HCT116 (cell line): ENCODE data around the gene MYH15. TPM values are rescaled to one million over a fixed set of nuclear protein-coding genes. Genes with fewer than 3 reads are reported as not detected.
A peak's percentile ranks its signal among the peaks of the same experiment; 100 is the strongest.

Experiments used
- ATAC-seq: fragments of 200-7000 bp; cut with Tn5 transposase; 2 replicates; pipeline ENCODE4 v1.9.1; 2020; ENCODE audit warnings: mild to moderate bottlenecking, moderate library complexity
- BruUV-seq: library from RNA; stranded (reverse); fragments of 400-500 nt; replicated peaks from 2 replicates; lab custom pipeline; 2021; lab: Mats Ljungman, UMichigan
- CTCF ChIA-PET: fragments of 300-600 bp; sonication (Branson Sonifier 250); formaldehyde crosslinking; loops from one replicate; lab custom pipeline; 2021; ENCODE audit warnings: antibody characterized with exemption; lab: Charles Lee
- POLR2A ChIA-PET: fragments of 300-600, 350-600 bp; sonication (Branson Sonifier 250); formaldehyde crosslinking; loops from one replicate; lab custom pipeline; 2021; ENCODE audit warnings: antibody characterized with exemption; lab: Charles Lee
- RAD21 ChIA-PET, 2 experiments: fragments of 300-600 bp; sonication (Branson Sonifier 250); formaldehyde crosslinking; loops; one replicate each; lab custom pipeline; 2023; ENCODE audit warnings: low total read pairs in 2 of 2; ENCODE audit not compliant: uncharacterized antibody in 2 of 2, unreplicated experiment in 2 of 2, low non-redundant PET in 1 of 2; lab: Charles Lee
- DNase-seq: peaks from one replicate; pipeline ENCODE4 v3.0.0-alpha.2; 2010; ENCODE audit warnings: low read depth, low spot score
- H2AFZ ChIP-seq: fragments of 200-600 bp; shearing (Covaris generic), sonication (generic); 2 replicates; pipeline ENCODE4 v1.6.1; 2017; ENCODE audit warnings: low read depth, mixed run types, mixed read lengths, antibody characterized with exemption, low read length; ENCODE audit not compliant: poor library complexity, severe bottlenecking
- H3K27ac ChIP-seq: 2 replicates; pipeline ENCODE4 v1.5.1; 2012; ENCODE audit warnings: low read depth, low read length
- H3K27me3 ChIP-seq: fragments of 200-600 bp; sonication (generic); 2 replicates; pipeline ENCODE4 v1.6.1; 2016; ENCODE audit warnings: mixed run types, low read length, mixed read lengths; ENCODE audit not compliant: insufficient read depth
- H3K36me3 ChIP-seq, 2 experiments: fragments of 200-500 bp in 1 of 2; fragments of 200-600 bp in 1 of 2; sonication (Bioruptor generic) in 1 of 2; sonication (generic) in 1 of 2; 2 replicates each; pipeline versions ENCODE4 v1.5.1 to v1.6.1; 2014 to 2016; ENCODE audit warnings: low read length in 2 of 2, inconsistent platforms in 1 of 2, mixed read lengths in 1 of 2, mixed run types in 1 of 2; ENCODE audit not compliant: insufficient read depth in 2 of 2, control insufficient read depth in 1 of 2
- H3K4me1 ChIP-seq, 2 experiments: fragments of 200-600 bp in 1 of 2; sonication (generic) in 1 of 2; 2 replicates each; pipeline versions ENCODE4 v1.5.1 to v1.6.1; 2012 to 2017; ENCODE audit warnings: low read length in 2 of 2, inconsistent platforms in 1 of 2, mild to moderate bottlenecking in 1 of 2, mixed read lengths in 1 of 2, mixed run types in 1 of 2, moderate library complexity in 1 of 2; ENCODE audit not compliant: insufficient read depth in 2 of 2, control insufficient read depth in 1 of 2
- H3K4me2 ChIP-seq: fragments of 200-600 bp; sonication (generic); 2 replicates; pipeline ENCODE4 v1.6.1; 2017; ENCODE audit warnings: mixed run types, low read length, mixed read lengths
- H3K4me3 ChIP-seq, 2 experiments: fragments of 200-600 bp in 1 of 2; sonication (generic) in 1 of 2; replicated peaks in 1 of 2; 2 replicates each; pipeline ENCODE4 v1.5.1; 2011 to 2016; ENCODE audit warnings: low read length in 2 of 2, control low read depth in 1 of 2, low read depth in 1 of 2, mild to moderate bottlenecking in 1 of 2, mixed read lengths in 1 of 2, mixed run types in 1 of 2
- H3K79me2 ChIP-seq: fragments of 200-600 bp; sonication (generic); 2 replicates; pipeline ENCODE4 v1.6.1; 2017; ENCODE audit warnings: mild to moderate bottlenecking, mixed run types, low read length, moderate library complexity, mixed read lengths; ENCODE audit not compliant: insufficient read depth
- H3K9ac ChIP-seq: fragments of 200-600 bp; sonication (generic); 2 replicates; pipeline ENCODE4 v1.6.1; 2016; ENCODE audit warnings: low read length, mixed read lengths
- H3K9me2 ChIP-seq: fragments of 200-600 bp; sonication (generic), shearing (Covaris generic); 2 replicates; pipeline ENCODE4 v1.6.1; 2017; ENCODE audit warnings: mixed run types, mild to moderate bottlenecking, moderate library complexity; ENCODE audit not compliant: insufficient read depth
- H3K9me3 ChIP-seq, 2 experiments: fragments of 200-500 bp in 1 of 2; fragments of 200-600 bp in 1 of 2; sonication (Bioruptor generic) in 1 of 2; sonication (generic) in 1 of 2; 2 replicates each; pipeline ENCODE4 v1.6.1; 2014 to 2017; ENCODE audit warnings: low read length in 2 of 2, mixed read lengths in 2 of 2, inconsistent platforms in 1 of 2, low read depth in 1 of 2, mild to moderate bottlenecking in 1 of 2, mixed run types in 1 of 2, moderate library complexity in 1 of 2; ENCODE audit not compliant: control insufficient read depth in 1 of 2, insufficient read depth in 1 of 2
- H4K20me1 ChIP-seq: fragments of 200-600 bp; sonication (generic), shearing (Covaris generic); 2 replicates; pipeline ENCODE4 v1.6.1; 2017; ENCODE audit warnings: mixed run types, mild to moderate bottlenecking, moderate library complexity; ENCODE audit not compliant: insufficient read depth
- CEBPB ChIP-seq: IDR thresholded peaks from 2 replicates; pipeline ENCODE4 v1.6.1; 2012; ENCODE audit warnings: low read depth
- EGR1 ChIP-seq: IDR thresholded peaks from 2 replicates; pipeline ENCODE4 v1.6.1; 2012; ENCODE audit warnings: low read depth
- JUND ChIP-seq: IDR thresholded peaks from 2 replicates; pipeline ENCODE4 v1.6.1; 2012
- SP1 ChIP-seq: IDR thresholded peaks from 2 replicates; pipeline ENCODE4 v1.6.1; 2012; ENCODE audit warnings: low read depth
- TCF7L2 ChIP-seq: IDR thresholded peaks from 2 replicates; pipeline ENCODE4 v1.7.0; 2011; ENCODE audit warnings: borderline replicate concordance, inconsistent platforms; ENCODE audit not compliant: insufficient read depth, insufficient read length; ENCODE audit errors: extremely low read depth
- YY1 ChIP-seq: IDR thresholded peaks from 2 replicates; pipeline ENCODE4 v1.6.1; 2011; ENCODE audit warnings: low read length, low read depth, moderate library complexity, mild to moderate bottlenecking; ENCODE audit not compliant: insufficient replicate concordance; ENCODE audit errors: extremely low read depth
- intact Hi-C: fragments of 100-400 bp; cut with micrococcal nuclease; formaldehyde crosslinking; loops from 2 replicates; pipeline ENCODE4 v1.10.0; 2022
- total RNA-seq: library from RNA; stranded (reverse); gene quantifications from one replicate; pipeline ENCODE4 v1.2.1, GENCODE V29; 2021; ENCODE audit not compliant: unreplicated experiment
- TF ChIP-seq, protein P1 (sequence below): IDR thresholded peaks from 2 replicates; pipeline ENCODE4 v1.6.1; 2012
- TF ChIP-seq, protein P2 (sequence below): IDR thresholded peaks from 2 replicates; pipeline ENCODE4 v1.6.1; 2011; ENCODE audit warnings: mild to moderate bottlenecking, low read length, moderate library complexity; ENCODE audit not compliant: insufficient replicate concordance; ENCODE audit errors: extremely low read depth

MYH15 gene
- total RNA-seq, 1 experiment from 2014 or later = 11.2 TPM

DNA sequence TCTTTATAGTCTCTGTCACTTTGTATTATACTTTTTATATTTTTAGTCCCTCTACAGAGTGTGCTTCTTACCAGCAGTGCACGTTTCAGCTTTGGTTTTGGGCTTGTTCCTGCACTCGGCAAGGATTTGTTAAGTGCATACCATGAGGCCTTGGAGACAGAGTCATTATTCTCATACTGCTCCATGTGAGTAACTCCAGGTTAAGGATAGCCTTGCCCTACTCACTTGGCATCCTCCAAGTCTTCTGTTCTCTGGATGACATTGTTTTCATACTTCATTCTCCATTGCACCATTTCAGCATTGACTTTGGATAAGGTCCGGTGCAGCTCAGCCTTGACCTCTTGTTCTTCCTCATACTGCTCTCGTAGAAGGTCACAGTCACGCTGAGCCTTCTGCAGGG, 96.4 kb downstream of the MYH15 start:
- intact Hi-C loops = no loop called here
- BruUV-seq = no TSS peak
- TF ChIP-seq SP1 (no peak), TCF7L2 (no peak), EGR1 (no peak), YY1 (no peak), JUND (no peak), CEBPB (no peak)
- TF ChIP-seq, protein P1, sequence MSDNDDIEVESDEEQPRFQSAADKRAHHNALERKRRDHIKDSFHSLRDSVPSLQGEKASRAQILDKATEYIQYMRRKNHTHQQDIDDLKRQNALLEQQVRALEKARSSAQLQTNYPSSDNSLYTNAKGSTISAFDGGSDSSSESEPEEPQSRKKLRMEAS = no peak
- ChIA-PET RAD21 (no interaction called here), CTCF (no interaction called here), POLR2A (no interaction called here)
- ATAC-seq (no peak), DNase-seq (no peak)
- no peak overlapping the region for H3K27ac ChIP-seq
- no peaks in the 10 kb centered on the region for H3K9me3 ChIP-seq
- no peaks in the 10 kb centered on the region for H4K20me1 ChIP-seq
- H3K4me3 ChIP-seq = no peak overlapping the region
- H3K9me2 ChIP-seq = no peaks in the 10 kb centered on the region
- H3K4me1 ChIP-seq = peaks cover 0 to 12% of the 10 kb centered on the region in 2 experiments; a peak in 1 of 4 replicates
- H3K36me3 ChIP-seq = no peaks in the 10 kb centered on the region
- no peak overlapping the region for H3K4me2 ChIP-seq
- H3K79me2 ChIP-seq = no peaks in the 10 kb centered on the region
- H3K9ac ChIP-seq = no peak overlapping the region
- no peaks in the 10 kb centered on the region for H3K27me3 ChIP-seq
- no peak overlapping the region for H2AFZ ChIP-seq

DNA sequence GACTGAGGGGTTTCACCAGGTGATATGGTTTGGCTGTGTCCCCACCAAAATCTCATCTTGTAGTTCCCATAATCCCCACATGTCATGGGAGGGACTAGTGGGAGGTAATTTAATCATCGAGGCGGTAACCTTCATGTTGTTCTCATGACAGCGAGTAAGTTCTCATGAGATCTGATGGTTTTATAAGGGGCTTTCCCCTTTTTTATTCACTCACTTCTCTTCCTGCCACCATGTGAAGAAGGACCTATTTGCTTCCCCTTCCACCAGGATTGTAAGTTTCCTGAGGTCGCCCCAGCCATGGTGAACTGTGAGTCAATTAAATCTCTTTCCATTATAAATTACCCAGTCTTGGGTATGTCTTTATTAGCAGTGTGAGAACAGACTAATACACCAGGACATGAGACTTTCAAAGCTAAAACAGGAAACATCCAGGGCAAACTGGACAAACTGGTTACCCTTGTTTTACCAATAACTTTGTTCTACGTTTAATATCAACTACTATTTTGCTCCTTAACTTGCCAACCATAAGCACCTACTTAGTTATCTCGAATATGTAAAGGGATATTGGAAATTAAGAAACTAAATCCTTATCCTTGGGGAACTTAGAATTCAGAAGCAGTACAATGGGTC, 98.2 kb downstream of the MYH15 start:
- no peaks in the 10 kb centered on the region for H4K20me1 ChIP-seq
- no peaks in the 10 kb centered on the region for H3K79me2 ChIP-seq
- no peak overlapping the region for H3K9ac ChIP-seq
- CTCF ChIA-PET = no interaction called here
- DNase-seq (no peak), ATAC-seq (no peak)
- intact Hi-C loops = no loop called here
- POLR2A ChIA-PET = no interaction called here
- no peak overlapping the region for H3K4me3 ChIP-seq
- H3K4me2 ChIP-seq = peak overlapping the region; percentile 12; the same call in 1 of the 2 replicates
- BruUV-seq = no TSS peak
- H3K36me3 ChIP-seq = no peaks in the 10 kb centered on the region
- peaks cover 0 to 12% of the 10 kb centered on the region in 2 experiments; a peak in 1 of 4 replicates for H3K4me1 ChIP-seq
- H3K9me2 ChIP-seq = no peaks in the 10 kb centered on the region
- H3K27me3 ChIP-seq = no peaks in the 10 kb centered on the region
- H3K27ac ChIP-seq = no peak overlapping the region
- RAD21 ChIA-PET = no interaction called here
- no peak overlapping the region for H2AFZ ChIP-seq
- H3K9me3 ChIP-seq = no peaks in the 10 kb centered on the region
- peak; percentile 49 for TF ChIP-seq SP1
- TF ChIP-seq, protein P2, sequence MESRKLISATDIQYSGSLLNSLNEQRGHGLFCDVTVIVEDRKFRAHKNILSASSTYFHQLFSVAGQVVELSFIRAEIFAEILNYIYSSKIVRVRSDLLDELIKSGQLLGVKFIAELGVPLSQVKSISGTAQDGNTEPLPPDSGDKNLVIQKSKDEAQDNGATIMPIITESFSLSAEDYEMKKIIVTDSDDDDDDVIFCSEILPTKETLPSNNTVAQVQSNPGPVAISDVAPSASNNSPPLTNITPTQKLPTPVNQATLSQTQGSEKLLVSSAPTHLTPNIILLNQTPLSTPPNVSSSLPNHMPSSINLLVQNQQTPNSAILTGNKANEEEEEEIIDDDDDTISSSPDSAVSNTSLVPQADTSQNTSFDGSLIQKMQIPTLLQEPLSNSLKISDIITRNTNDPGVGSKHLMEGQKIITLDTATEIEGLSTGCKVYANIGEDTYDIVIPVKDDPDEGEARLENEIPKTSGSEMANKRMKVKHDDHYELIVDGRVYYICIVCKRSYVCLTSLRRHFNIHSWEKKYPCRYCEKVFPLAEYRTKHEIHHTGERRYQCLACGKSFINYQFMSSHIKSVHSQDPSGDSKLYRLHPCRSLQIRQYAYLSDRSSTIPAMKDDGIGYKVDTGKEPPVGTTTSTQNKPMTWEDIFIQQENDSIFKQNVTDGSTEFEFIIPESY = no peak
